KMS-11 (cell line): ENCODE measurements around the gene MRPL53.

Source experiments
- H2AFZ ChIP-seq: fragments of 200-600 bp; sonication (generic); 2 replicates; pipeline ENCODE4 v1.6.1; 2016; ENCODE audit warnings: antibody characterized with exemption, mixed run types, low read depth
- H3K27ac ChIP-seq: fragments of 200-600 bp; sonication (generic); 2 replicates; pipeline ENCODE4 v1.6.1; 2016; ENCODE audit warnings: mild to moderate bottlenecking, mixed run types
- H3K27me3 ChIP-seq: fragments of 200-600 bp; sonication (generic); 2 replicates; pipeline ENCODE4 v1.6.1; 2017; ENCODE audit warnings: mild to moderate bottlenecking, low read depth, mixed run types, moderate library complexity; ENCODE audit not compliant: insufficient read depth
- H3K36me3 ChIP-seq: fragments of 200-600 bp; sonication (generic); 2 replicates; pipeline ENCODE4 v1.6.1; 2017; ENCODE audit warnings: mild to moderate bottlenecking, mixed run types; ENCODE audit not compliant: insufficient read depth
- H3K4me1 ChIP-seq: fragments of 200-600 bp; sonication (generic); 2 replicates; pipeline ENCODE4 v1.6.1; 2016; ENCODE audit warnings: mild to moderate bottlenecking, low read depth, mixed run types; ENCODE audit not compliant: poor library complexity, severe bottlenecking
- H3K4me2 ChIP-seq: fragments of 200-600 bp; sonication (generic); 2 replicates; pipeline ENCODE4 v1.7.0; 2016; ENCODE audit warnings: mild to moderate bottlenecking, mixed run types
- H3K4me3 ChIP-seq: fragments of 200-600 bp; sonication (generic); IDR thresholded peaks from 2 replicates; pipeline ENCODE4 v1.6.1; 2017; ENCODE audit warnings: low read depth, low read length, mixed read lengths; ENCODE audit not compliant: insufficient read depth
- H3K79me2 ChIP-seq: fragments of 200-600 bp; sonication (generic); 2 replicates; pipeline ENCODE4 v1.6.1; 2016; ENCODE audit warnings: low read depth, mixed run types; ENCODE audit not compliant: insufficient read depth
- H3K9ac ChIP-seq: fragments of 200-600 bp; sonication (generic); 2 replicates; pipeline ENCODE4 v1.6.1; 2016; ENCODE audit warnings: mild to moderate bottlenecking, mixed run types
- H4K20me1 ChIP-seq: fragments of 200-600 bp; sonication (generic); 2 replicates; pipeline ENCODE4 v1.6.1; 2016; ENCODE audit warnings: mild to moderate bottlenecking, mixed run types; ENCODE audit not compliant: insufficient read depth
- TF ChIP-seq, protein P1 (sequence below): fragments of 200-600 bp; sonication (generic); conservative IDR thresholded peaks from 2 replicates; pipeline ENCODE4 v1.6.1; 2017; ENCODE audit warnings: low read depth, mild to moderate bottlenecking, antibody characterized with exemption, low read length, moderate library complexity, mixed read lengths

The MRPL53 gene

GRCh38 chr2:74502147-74502719 is 29.8 kb upstream of the MRPL53 start:
- peak overlapping the region; percentile 96 for H3K4me2 ChIP-seq
- peak overlapping the region; percentile 42; the same call in 1 of the 2 replicates for H3K9ac ChIP-seq
- H3K4me1 ChIP-seq: peaks cover 21% of the 10 kb centered on the region
- H4K20me1 ChIP-seq: no peaks in the 10 kb centered on the region
- H3K27ac ChIP-seq: no peak overlapping the region
- H3K79me2 ChIP-seq: peaks cover 13% of the 10 kb centered on the region
- H3K36me3 ChIP-seq: no peaks in the 10 kb centered on the region
- H2AFZ ChIP-seq: peak overlapping the region; percentile 98
- TF ChIP-seq, protein P1, sequence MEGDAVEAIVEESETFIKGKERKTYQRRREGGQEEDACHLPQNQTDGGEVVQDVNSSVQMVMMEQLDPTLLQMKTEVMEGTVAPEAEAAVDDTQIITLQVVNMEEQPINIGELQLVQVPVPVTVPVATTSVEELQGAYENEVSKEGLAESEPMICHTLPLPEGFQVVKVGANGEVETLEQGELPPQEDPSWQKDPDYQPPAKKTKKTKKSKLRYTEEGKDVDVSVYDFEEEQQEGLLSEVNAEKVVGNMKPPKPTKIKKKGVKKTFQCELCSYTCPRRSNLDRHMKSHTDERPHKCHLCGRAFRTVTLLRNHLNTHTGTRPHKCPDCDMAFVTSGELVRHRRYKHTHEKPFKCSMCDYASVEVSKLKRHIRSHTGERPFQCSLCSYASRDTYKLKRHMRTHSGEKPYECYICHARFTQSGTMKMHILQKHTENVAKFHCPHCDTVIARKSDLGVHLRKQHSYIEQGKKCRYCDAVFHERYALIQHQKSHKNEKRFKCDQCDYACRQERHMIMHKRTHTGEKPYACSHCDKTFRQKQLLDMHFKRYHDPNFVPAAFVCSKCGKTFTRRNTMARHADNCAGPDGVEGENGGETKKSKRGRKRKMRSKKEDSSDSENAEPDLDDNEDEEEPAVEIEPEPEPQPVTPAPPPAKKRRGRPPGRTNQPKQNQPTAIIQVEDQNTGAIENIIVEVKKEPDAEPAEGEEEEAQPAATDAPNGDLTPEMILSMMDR: no peak
- peaks cover 12% of the 10 kb centered on the region; the same call in 1 of the 2 replicates for H3K27me3 ChIP-seq
- H3K4me3 ChIP-seq: no peak overlapping the region

DNA sequence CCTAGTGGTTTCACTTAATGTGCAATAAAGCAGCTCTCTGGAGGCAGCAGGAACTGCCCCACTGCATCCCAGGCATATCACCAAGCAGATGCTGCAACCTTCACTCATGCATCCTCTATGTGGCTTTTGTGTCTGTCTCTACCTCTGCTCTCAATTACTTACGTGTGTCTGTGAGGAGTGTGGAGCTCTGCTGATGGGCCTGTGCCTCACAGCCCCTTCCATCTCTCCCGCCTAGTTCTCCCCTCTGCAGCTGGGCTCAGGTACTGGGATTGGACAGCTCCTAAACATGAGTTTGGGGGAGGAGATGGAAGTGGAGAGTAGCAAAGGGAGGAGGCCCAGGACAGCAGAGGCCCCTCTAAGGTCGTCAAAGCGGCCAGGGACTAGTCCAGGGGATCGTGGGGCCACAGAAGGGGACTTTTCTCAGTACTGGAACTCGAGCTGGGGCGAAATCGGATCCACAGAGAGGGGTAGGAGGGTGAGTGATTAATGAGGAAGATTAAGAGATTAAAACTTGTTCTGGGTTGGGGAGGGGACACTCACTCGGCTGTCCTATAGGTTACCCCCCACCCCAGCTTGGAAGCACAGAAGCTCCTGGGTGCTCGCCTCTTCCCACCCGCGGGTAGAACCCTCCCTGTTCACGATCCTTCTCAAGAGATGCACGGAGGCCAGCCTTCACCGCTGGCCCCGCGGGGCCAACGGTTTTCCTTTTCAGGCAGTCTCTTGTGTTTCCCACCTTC is 29.0 kb upstream of the MRPL53 start:
- Histone ChIP-seq H4K20me1 (no peaks in the 10 kb centered on the region), H3K36me3 (no peaks in the 10 kb centered on the region), H3K79me2 (peaks cover 8% of the 10 kb centered on the region), H3K4me3 (no peak overlapping the region), H3K27me3 (peaks cover 12% of the 10 kb centered on the region; the same call in 1 of the 2 replicates), H3K4me2 (no peak overlapping the region), H3K9ac (no peak overlapping the region), H2AFZ (no peak overlapping the region; the same call in 1 of the 2 replicates), H3K4me1 (peaks cover 19% of the 10 kb centered on the region), H3K27ac (no peak overlapping the region)
- TF ChIP-seq, protein P1: no peak

GRCh38 chr2:74500578-74500946 is 28.1 kb upstream of the MRPL53 start:
- Histone ChIP-seq H3K4me3 (no peak overlapping the region), H3K4me1 (peaks cover 10% of the 10 kb centered on the region), H2AFZ (no peak overlapping the region), H3K9ac (no peak overlapping the region), H4K20me1 (no peaks in the 10 kb centered on the region), H3K36me3 (no peaks in the 10 kb centered on the region), H3K27ac (no peak overlapping the region), H3K4me2 (no peak overlapping the region), H3K79me2 (no peaks in the 10 kb centered on the region), H3K27me3 (peaks cover 12% of the 10 kb centered on the region; the same call in 1 of the 2 replicates)
- TF ChIP-seq, protein P1: no peak

DNA sequence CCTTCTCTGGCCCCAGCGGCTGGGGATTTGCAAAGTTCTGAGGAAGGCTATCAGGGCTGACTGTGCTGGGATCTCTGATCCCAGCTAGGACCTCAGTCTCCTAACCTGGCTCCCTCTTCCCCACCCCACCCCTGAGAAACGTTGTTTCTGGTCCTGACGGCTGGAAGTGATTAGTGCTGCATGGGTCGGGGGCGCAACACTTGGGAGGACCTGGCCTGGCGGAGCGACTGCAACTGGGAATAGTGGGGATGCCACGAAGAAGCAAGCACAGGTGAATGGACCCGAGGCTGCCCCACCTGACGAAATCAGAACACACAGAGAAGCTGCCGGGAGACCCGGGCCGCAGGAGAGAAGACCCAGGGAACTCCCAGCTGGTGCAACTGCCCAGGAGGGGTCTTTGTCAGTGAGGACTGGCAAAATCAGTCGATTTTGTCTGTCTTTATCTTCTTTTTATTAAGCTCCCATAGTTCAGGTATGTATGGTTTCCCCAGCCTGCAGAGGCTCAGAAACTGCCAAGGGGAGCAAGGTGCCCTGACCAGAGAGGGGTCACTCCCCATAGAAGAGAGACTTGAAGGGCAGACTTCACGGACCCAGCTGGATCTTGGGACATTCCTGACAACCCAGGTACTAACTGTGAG is 27.6 kb upstream of the MRPL53 start:
- Histone ChIP-seq H3K4me3 (no peak overlapping the region), H3K4me2 (no peak overlapping the region), H3K36me3 (no peaks in the 10 kb centered on the region), H3K27ac (no peak overlapping the region), H4K20me1 (no peaks in the 10 kb centered on the region), H3K27me3 (peaks cover 12% of the 10 kb centered on the region; the same call in 1 of the 2 replicates), H3K4me1 (peaks cover 10% of the 10 kb centered on the region), H2AFZ (no peak overlapping the region), H3K9ac (no peak overlapping the region), H3K79me2 (no peaks in the 10 kb centered on the region)
- TF ChIP-seq, protein P1: no peak
